ENCODE data around the gene IL25. TPM values are rescaled to one million over a fixed set of nuclear protein-coding genes. Genes with fewer than 3 reads are reported as not detected.

The IL25 gene
- total and polyA plus RNA-seq, 2 of the 4 experiments (the other 2 are of a cell fraction): not detected

- no peak overlapping the region for H4K8ac ChIP-seq (ENCODE audit: low read depth in 2 of 2, low read length in 2 of 2)
- H2BK5ac ChIP-seq (ENCODE audit: low read depth, low read length, poor library complexity, severe bottlenecking): no peak overlapping the region
- dilution Hi-C loops (cut with HindIII; ENCODE audit: low sequenced_read_pairs, unreplicated experiment) (no loop called here), intact Hi-C loops (cut with micrococcal nuclease) (no loop called here), in situ Hi-C loops (cut with MboI; ENCODE audit: low sequenced_read_pairs) (no loop called here)
- no peak overlapping the region for H2AK5ac ChIP-seq (ENCODE audit: low read depth, low read length)
- H3K14ac ChIP-seq (replicated peaks; ENCODE audit: low read depth, low read length): no peak overlapping the region
- no peak overlapping the region for H3K56ac ChIP-seq (ENCODE audit: extremely low read depth, insufficient read depth, low read length)
- H2BK15ac ChIP-seq (ENCODE audit: low read depth, low read length): no peak overlapping the region
- H3K27ac ChIP-seq (ENCODE audit: insufficient read depth, low read length): no peak overlapping the region
- no peaks in the 10 kb centered on the region for H3K36me3 ChIP-seq (ENCODE audit: control insufficient read depth, insufficient read depth, low read length)
- H4K20me1 ChIP-seq (ENCODE audit: insufficient read depth, low read length): no peaks in the 10 kb centered on the region
- no peak overlapping the region for H2BK20ac ChIP-seq (ENCODE audit: low read depth, low read length)
- H3K4ac ChIP-seq (ENCODE audit: low read depth, low read length): no peak overlapping the region
- H3K9ac ChIP-seq (ENCODE audit: low read depth, low read length): no peak overlapping the region
- no peak overlapping the region for H3K4me3 ChIP-seq (ENCODE audit: insufficient read depth, low read depth, low read length)
- no peaks in the 10 kb centered on the region for H3K9me1 ChIP-seq (ENCODE audit: insufficient read depth, low read length)
- ATAC-seq (ENCODE audit: low read depth): no peak
- DNase-seq: no peak
- H2AFZ ChIP-seq (replicated peaks; ENCODE audit: low read length, poor library complexity): no peak overlapping the region
- no peak overlapping the region for H4K5ac ChIP-seq (ENCODE audit: low read depth, low read length)
- H3K4me2 ChIP-seq (ENCODE audit: low read depth, low read length): no peak overlapping the region
- WGBS, 2 experiments (ENCODE audit: extremely low coverage in 2 of 2, insufficient read length in 1 of 2): 0% methylated on average over 1 of the region's 5 CpGs; no CpG with 5 or more reads in 1 of the 2 experiments
- H3K79me1 ChIP-seq (ENCODE audit: low read depth in 1 of 2, low read length in 2 of 2): no peaks in the 10 kb centered on the region
- peaks cover 53% of the 10 kb centered on the region for H3K27me3 ChIP-seq (ENCODE audit: control insufficient read depth, insufficient read depth, low read length)
- H3K9me3 ChIP-seq (ENCODE audit: control insufficient read depth, insufficient read depth, low read length): no peaks in the 10 kb centered on the region
- no peak overlapping the region for H2BK120ac ChIP-seq (ENCODE audit: low read depth, low read length)
- no peak overlapping the region for H3K18ac ChIP-seq (ENCODE audit: low read depth, low read length)
- no peak for TF ChIP-seq MAZ (IDR thresholded peaks at IDR 0.05; ENCODE audit: borderline replicate concordance, low read depth, low read length)
- no peak for TF ChIP-seq ELK1 (IDR thresholded peaks at IDR 0.05; ENCODE audit: borderline replicate concordance, low read depth, low read length)
- no peak for TF ChIP-seq RFX5 (IDR thresholded peaks at IDR 0.05; ENCODE audit: low read depth, low read length)
- TF ChIP-seq MAFK (IDR thresholded peaks at IDR 0.05; ENCODE audit: low read depth, low read length): no peak
- TF ChIP-seq MXI1 (IDR thresholded peaks at IDR 0.05; ENCODE audit: borderline replicate concordance, low read depth, low read length): no peak
- no peak for TF ChIP-seq RCOR1 (IDR thresholded peaks at IDR 0.05; ENCODE audit: insufficient replicate concordance, low read length)
- no peak for TF ChIP-seq POLR2A (IDR thresholded peaks at IDR 0.05; ENCODE audit: low read depth, low read length)
- TF ChIP-seq, protein P1, sequence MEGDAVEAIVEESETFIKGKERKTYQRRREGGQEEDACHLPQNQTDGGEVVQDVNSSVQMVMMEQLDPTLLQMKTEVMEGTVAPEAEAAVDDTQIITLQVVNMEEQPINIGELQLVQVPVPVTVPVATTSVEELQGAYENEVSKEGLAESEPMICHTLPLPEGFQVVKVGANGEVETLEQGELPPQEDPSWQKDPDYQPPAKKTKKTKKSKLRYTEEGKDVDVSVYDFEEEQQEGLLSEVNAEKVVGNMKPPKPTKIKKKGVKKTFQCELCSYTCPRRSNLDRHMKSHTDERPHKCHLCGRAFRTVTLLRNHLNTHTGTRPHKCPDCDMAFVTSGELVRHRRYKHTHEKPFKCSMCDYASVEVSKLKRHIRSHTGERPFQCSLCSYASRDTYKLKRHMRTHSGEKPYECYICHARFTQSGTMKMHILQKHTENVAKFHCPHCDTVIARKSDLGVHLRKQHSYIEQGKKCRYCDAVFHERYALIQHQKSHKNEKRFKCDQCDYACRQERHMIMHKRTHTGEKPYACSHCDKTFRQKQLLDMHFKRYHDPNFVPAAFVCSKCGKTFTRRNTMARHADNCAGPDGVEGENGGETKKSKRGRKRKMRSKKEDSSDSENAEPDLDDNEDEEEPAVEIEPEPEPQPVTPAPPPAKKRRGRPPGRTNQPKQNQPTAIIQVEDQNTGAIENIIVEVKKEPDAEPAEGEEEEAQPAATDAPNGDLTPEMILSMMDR (conservative IDR thresholded peaks at IDR 0.05; ENCODE audit: low read depth, low read length): no peak
- TF ChIP-seq NFE2L2 (IDR thresholded peaks at IDR 0.05; ENCODE audit: low read depth, low read length): no peak
- no peak for TF ChIP-seq FOS (IDR thresholded peaks at IDR 0.05; ENCODE audit: low read depth, low read length)
- no peak for TF ChIP-seq CEBPB (IDR thresholded peaks at IDR 0.05; ENCODE audit: low read depth, low read length)
- TF ChIP-seq CHD1 (IDR thresholded peaks at IDR 0.05; ENCODE audit: low read depth, low read length): no peak
- no peak for TF ChIP-seq SMC3 (IDR thresholded peaks at IDR 0.05; ENCODE audit: low read depth, low read length)
- no peak for TF ChIP-seq USF2 (IDR thresholded peaks at IDR 0.05; ENCODE audit: low read depth, low read length)
- no peak for TF ChIP-seq RAD21 (IDR thresholded peaks at IDR 0.05; ENCODE audit: low read length)
- no peak overlapping the region for H4K91ac ChIP-seq (ENCODE audit: insufficient read depth, low read depth, low read length)
- H3K4me1 ChIP-seq (ENCODE audit: control insufficient read depth, insufficient read depth, low read length): no peaks in the 10 kb centered on the region
- H3K23ac ChIP-seq (ENCODE audit: low read depth, low read length): no peak overlapping the region
- no peak overlapping the region for H2AK9ac ChIP-seq (replicated peaks; ENCODE audit: low read depth, low read length, poor library complexity)
- ChIA-PET CTCF (no interaction called here), POLR2A (ENCODE audit: unreplicated experiment) (no interaction called here)
- BruUV-seq (replicated peaks): no TSS peak
These were observed 35.7 kb downstream of the IL25 start for GRCh38 chr14:23408307-23408630.
